ENCODE measurements around the gene LRRC8D. TPM values are rescaled to one million over a fixed set of nuclear protein-coding genes. Genes with fewer than 3 reads are reported as not detected.

Gene LRRC8D
- total and polyA plus RNA-seq, 2 experiments from 2014 or later: 23.6 to 48.8 TPM

DNA sequence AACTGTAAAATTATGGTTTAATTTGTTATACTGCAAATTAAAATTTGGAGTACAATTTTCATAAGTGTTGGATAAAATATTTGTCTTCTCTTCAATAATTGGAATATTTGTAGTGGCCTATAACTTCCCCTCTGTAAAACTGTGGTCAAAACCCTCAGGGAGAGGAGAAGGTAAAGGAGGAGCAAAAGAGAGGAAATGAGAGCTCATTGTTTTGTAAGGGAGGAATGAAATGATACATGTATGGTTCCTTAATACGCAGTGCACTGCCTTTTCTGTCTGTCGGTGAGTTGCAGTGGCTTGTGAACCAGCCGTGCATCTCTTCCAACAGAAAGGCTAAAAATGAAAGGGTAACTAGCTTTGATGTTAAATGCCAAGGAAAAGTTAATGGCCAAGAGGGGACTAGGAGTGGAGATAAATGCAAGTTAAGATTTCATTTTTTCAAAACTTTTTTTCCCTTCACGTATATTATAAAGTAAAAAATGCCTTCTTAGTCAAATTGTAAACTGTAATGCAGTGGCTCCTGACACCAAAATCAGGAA lies 26.4 kb downstream of the LRRC8D start (continued):
- TF ChIP-seq, protein P1, sequence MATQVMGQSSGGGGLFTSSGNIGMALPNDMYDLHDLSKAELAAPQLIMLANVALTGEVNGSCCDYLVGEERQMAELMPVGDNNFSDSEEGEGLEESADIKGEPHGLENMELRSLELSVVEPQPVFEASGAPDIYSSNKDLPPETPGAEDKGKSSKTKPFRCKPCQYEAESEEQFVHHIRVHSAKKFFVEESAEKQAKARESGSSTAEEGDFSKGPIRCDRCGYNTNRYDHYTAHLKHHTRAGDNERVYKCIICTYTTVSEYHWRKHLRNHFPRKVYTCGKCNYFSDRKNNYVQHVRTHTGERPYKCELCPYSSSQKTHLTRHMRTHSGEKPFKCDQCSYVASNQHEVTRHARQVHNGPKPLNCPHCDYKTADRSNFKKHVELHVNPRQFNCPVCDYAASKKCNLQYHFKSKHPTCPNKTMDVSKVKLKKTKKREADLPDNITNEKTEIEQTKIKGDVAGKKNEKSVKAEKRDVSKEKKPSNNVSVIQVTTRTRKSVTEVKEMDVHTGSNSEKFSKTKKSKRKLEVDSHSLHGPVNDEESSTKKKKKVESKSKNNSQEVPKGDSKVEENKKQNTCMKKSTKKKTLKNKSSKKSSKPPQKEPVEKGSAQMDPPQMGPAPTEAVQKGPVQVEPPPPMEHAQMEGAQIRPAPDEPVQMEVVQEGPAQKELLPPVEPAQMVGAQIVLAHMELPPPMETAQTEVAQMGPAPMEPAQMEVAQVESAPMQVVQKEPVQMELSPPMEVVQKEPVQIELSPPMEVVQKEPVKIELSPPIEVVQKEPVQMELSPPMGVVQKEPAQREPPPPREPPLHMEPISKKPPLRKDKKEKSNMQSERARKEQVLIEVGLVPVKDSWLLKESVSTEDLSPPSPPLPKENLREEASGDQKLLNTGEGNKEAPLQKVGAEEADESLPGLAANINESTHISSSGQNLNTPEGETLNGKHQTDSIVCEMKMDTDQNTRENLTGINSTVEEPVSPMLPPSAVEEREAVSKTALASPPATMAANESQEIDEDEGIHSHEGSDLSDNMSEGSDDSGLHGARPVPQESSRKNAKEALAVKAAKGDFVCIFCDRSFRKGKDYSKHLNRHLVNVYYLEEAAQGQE (IDR thresholded peaks at IDR 0.05; ENCODE audit: unreplicated experiment): no peak
- TF ChIP-seq EZH2phosphoT487 (IDR thresholded peaks at IDR 0.05; ENCODE audit: unreplicated experiment) (no peak), JUNB (IDR thresholded peaks at IDR 0.05; ENCODE audit: unreplicated experiment) (no peak), CREB1 (CRISPR knock-in tag; IDR thresholded peaks at IDR 0.05; ENCODE audit: low read depth) (no peak), STAT1 (IDR thresholded peaks at IDR 0.05; ENCODE audit: unreplicated experiment) (no peak), CTCF (conservative IDR thresholded peaks at IDR 0.05; ENCODE audit: low read depth in 2 of 2) (no peak)
- TF ChIP-seq, protein P2, sequence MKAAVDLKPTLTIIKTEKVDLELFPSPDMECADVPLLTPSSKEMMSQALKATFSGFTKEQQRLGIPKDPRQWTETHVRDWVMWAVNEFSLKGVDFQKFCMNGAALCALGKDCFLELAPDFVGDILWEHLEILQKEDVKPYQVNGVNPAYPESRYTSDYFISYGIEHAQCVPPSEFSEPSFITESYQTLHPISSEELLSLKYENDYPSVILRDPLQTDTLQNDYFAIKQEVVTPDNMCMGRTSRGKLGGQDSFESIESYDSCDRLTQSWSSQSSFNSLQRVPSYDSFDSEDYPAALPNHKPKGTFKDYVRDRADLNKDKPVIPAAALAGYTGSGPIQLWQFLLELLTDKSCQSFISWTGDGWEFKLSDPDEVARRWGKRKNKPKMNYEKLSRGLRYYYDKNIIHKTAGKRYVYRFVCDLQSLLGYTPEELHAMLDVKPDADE (IDR thresholded peaks at IDR 0.05): no peak

GRCh38 chr1:89850844-89851415 lies 30.1 kb downstream of the LRRC8D start:
- H3K27ac Mint-ChIP-seq: no peak overlapping the region; the same call in 1 of the 2 replicates
- TF ChIP-seq, protein P1 (IDR thresholded peaks at IDR 0.05; ENCODE audit: unreplicated experiment): no peak
- TF ChIP-seq EZH2phosphoT487 (IDR thresholded peaks at IDR 0.05; ENCODE audit: unreplicated experiment) (no peak), ZNF114 (CRISPR knock-in tag; IDR thresholded peaks at IDR 0.05) (no peak), EZH2 (IDR thresholded peaks at IDR 0.05; ENCODE audit: low read depth, unreplicated experiment) (no peak), CREB1 (CRISPR knock-in tag; IDR thresholded peaks at IDR 0.05; ENCODE audit: low read depth) (no peak), CTCF (conservative IDR thresholded peaks at IDR 0.05; ENCODE audit: low read depth in 2 of 2) (no peak)
- TF ChIP-seq, protein P2 (IDR thresholded peaks at IDR 0.05): no peak

More at GRCh38 chr1:89850844-89851415, 30.1 kb downstream of the LRRC8D start:
- H2AFZ ChIP-seq: no peak overlapping the region
- no peaks in the 10 kb centered on the region for H3K27me3 ChIP-seq (ENCODE audit: insufficient read depth)
- Mint-ChIP-seq H3K9me3 (no peaks in the 10 kb centered on the region), H3K36me3 (ENCODE audit: low read depth) (peaks cover 28% of the 10 kb centered on the region), H3K4me3 (no peak overlapping the region), H3K4me1 (peaks cover 2% of the 10 kb centered on the region; the same call in 1 of the 3 replicates), H3K27me3 (ENCODE audit: insufficient read depth, low read depth, poor library complexity) (no peaks in the 10 kb centered on the region)
- H4K20me1 ChIP-seq (replicated peaks; ENCODE audit: insufficient read depth): peaks cover 8% of the 10 kb centered on the region; the same call in 1 of the 2 replicates
- no peaks in the 10 kb centered on the region for H3K4me1 ChIP-seq (ENCODE audit: insufficient read depth)
- no peak overlapping the region for H3K4me3 ChIP-seq
- H3K27ac ChIP-seq (ENCODE audit: low read depth): no peak overlapping the region
- H3K4me2 ChIP-seq: no peak overlapping the region
- H3K9me2 ChIP-seq (ENCODE audit: insufficient read depth): no peaks in the 10 kb centered on the region
- DNase-seq (ENCODE audit: low spot score): no peak
- H3F3A ChIP-seq (replicated peaks; ENCODE audit: low read depth): no peaks in the 10 kb centered on the region
- H3K36me3 ChIP-seq (ENCODE audit: insufficient read depth): peaks cover 16% of the 10 kb centered on the region
- ATAC-seq: no peak
- peaks cover 46% of the 10 kb centered on the region for H3K79me2 ChIP-seq (replicated peaks; ENCODE audit: insufficient read depth)
